Endodermal cell (in vitro differentiated cells): Measurements from ENCODE around the gene HLCS. TPM values are rescaled to one million over a fixed set of nuclear protein-coding genes. Genes with fewer than 3 reads are reported as not detected.

Experiments used
- DNase-seq: peaks from one replicate; pipeline ENCODE4 v3.0.0-alpha.2; 2017
- H3K27ac ChIP-seq: 2 replicates; pipeline ENCODE4 v1.5.1; 2013; ENCODE audit warnings: mild to moderate bottlenecking, low read depth, low read length, moderate library complexity
- H3K27me3 ChIP-seq: 2 replicates; pipeline ENCODE4 v1.6.1; 2013; ENCODE audit warnings: mild to moderate bottlenecking, low read length, moderate library complexity; ENCODE audit not compliant: insufficient read depth, control insufficient read depth, poor library complexity, severe bottlenecking
- H3K36me3 ChIP-seq: 2 replicates; pipeline ENCODE4 v1.7.0; 2013; ENCODE audit warnings: mild to moderate bottlenecking, low read length, moderate library complexity; ENCODE audit not compliant: control insufficient read depth, insufficient read depth
- H3K4me1 ChIP-seq: one replicate; pipeline ENCODE4 v1.7.0; 2013; ENCODE audit warnings: low read length; ENCODE audit not compliant: control insufficient read depth, insufficient read depth
- H3K4me3 ChIP-seq: 2 replicates; pipeline ENCODE4 v1.5.1; 2013; ENCODE audit warnings: mild to moderate bottlenecking, low read length, moderate library complexity
- H3K9ac ChIP-seq: 2 replicates; pipeline ENCODE4 v1.6.1; 2013; ENCODE audit warnings: mild to moderate bottlenecking, low read length, moderate library complexity; ENCODE audit not compliant: poor library complexity, severe bottlenecking; ENCODE audit errors: extremely low read depth
- H3K9me3 ChIP-seq: 2 replicates; pipeline ENCODE4 v1.6.1; 2013; ENCODE audit warnings: mild to moderate bottlenecking, low read length, moderate library complexity; ENCODE audit not compliant: control insufficient read depth
- H3K27ac Mint-ChIP-seq: 2 replicates; pipeline ENCODE4 v1.8.0; 2020; ENCODE audit warnings: mixed read lengths
- H3K27me3 Mint-ChIP-seq: 2 replicates; pipeline ENCODE4 v1.8.0; 2021; ENCODE audit warnings: mild to moderate bottlenecking, mixed read lengths; ENCODE audit not compliant: insufficient read depth
- H3K36me3 Mint-ChIP-seq: 2 replicates; pipeline ENCODE4 v1.8.0; 2020; ENCODE audit warnings: low read depth, mixed read lengths
- H3K4me1 Mint-ChIP-seq: 2 replicates; pipeline ENCODE4 v1.8.0; 2020; ENCODE audit warnings: mixed read lengths
- H3K4me3 Mint-ChIP-seq: 2 replicates; pipeline ENCODE4 v1.8.0; 2020; ENCODE audit warnings: mild to moderate bottlenecking, moderate library complexity, mixed read lengths
- H3K9me3 Mint-ChIP-seq: 2 replicates; pipeline ENCODE4 v1.8.0; 2020; ENCODE audit warnings: mild to moderate bottlenecking, mixed read lengths
- WGBS, 2 experiments: methylation state at CpG; one replicate each; pipeline versions ENCODE4 v1.1.5 to v1.1.7; 2013; ENCODE audit warnings: missing lambda C conversion rate in 2 of 2, mixed read lengths in 1 of 2; ENCODE audit not compliant: insufficient coverage in 1 of 2, insufficient read length in 1 of 2; 5-methylcytosine and 5-hydroxymethylcytosine counted together
- total RNA-seq, 2 donors: library from RNA; stranded (reverse); fragmentation: NEBNext Ultra II Directional in 1 of 2; extraction: Animal tissue kit (Norgen Biotek cat#: 25700) in 1 of 2; gene quantifications; 2 replicates in 1 of 2; 3 replicates in 1 of 2; pipeline ENCODE4 v1.2.1, GENCODE V29; 2021
- TF ChIP-seq, protein P1 (sequence below): fragments of 200-600 bp; sonication (generic); conservative IDR thresholded peaks from 2 replicates; pipeline ENCODE4 v1.5.0; 2021; ENCODE audit warnings: antibody characterized with exemption, mild to moderate bottlenecking

Gene HLCS
- total RNA-seq, 2 donors from 2014 or later, result 25.0 to 30.1 TPM

DNA sequence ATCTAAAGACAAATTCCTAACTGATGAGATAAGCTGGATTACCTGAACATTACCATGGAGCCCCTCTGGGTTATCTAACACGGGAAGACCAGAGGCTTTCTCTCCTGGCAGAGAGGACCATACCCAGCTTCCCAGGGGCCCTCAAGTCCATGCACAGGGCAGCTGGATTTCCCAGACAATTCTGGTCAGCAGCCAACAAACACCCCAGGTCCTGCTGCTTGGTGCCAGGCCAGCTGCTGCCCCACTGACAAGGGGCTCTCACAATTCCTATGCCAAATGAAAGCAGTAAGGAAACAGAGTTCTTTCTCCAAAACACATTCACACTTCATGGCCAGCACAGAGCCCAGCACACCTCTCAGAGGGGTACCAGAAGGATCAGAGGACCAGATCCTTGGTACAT, 114.2 kb downstream of the HLCS start:
- Histone ChIP-seq H3K9me3 (no peaks in the 10 kb centered on the region), H3K4me3 (no peak overlapping the region), H3K36me3 (no peaks in the 10 kb centered on the region), H3K27ac (no peak overlapping the region), H3K4me1 (no peaks in the 10 kb centered on the region), H3K27me3 (no peaks in the 10 kb centered on the region), H3K9ac (no peak overlapping the region)
- 42% methylated on average over 1 of the region's 1 CpG; no CpG with 5 or more reads in 1 of the 2 experiments for WGBS, 2 experiments
- peaks cover 22% of the 10 kb centered on the region for H3K4me1 Mint-ChIP-seq
- H3K27me3 Mint-ChIP-seq, result peaks cover 15% of the 10 kb centered on the region
- peak; percentile 53 for DNase-seq
- H3K36me3 Mint-ChIP-seq, result no peaks in the 10 kb centered on the region
- no peaks in the 10 kb centered on the region for H3K9me3 Mint-ChIP-seq
- H3K27ac Mint-ChIP-seq, result peak overlapping the region; percentile 37
- TF ChIP-seq, protein P1, sequence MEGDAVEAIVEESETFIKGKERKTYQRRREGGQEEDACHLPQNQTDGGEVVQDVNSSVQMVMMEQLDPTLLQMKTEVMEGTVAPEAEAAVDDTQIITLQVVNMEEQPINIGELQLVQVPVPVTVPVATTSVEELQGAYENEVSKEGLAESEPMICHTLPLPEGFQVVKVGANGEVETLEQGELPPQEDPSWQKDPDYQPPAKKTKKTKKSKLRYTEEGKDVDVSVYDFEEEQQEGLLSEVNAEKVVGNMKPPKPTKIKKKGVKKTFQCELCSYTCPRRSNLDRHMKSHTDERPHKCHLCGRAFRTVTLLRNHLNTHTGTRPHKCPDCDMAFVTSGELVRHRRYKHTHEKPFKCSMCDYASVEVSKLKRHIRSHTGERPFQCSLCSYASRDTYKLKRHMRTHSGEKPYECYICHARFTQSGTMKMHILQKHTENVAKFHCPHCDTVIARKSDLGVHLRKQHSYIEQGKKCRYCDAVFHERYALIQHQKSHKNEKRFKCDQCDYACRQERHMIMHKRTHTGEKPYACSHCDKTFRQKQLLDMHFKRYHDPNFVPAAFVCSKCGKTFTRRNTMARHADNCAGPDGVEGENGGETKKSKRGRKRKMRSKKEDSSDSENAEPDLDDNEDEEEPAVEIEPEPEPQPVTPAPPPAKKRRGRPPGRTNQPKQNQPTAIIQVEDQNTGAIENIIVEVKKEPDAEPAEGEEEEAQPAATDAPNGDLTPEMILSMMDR, result no peak
- H3K4me3 Mint-ChIP-seq, result no peak overlapping the region

DNA sequence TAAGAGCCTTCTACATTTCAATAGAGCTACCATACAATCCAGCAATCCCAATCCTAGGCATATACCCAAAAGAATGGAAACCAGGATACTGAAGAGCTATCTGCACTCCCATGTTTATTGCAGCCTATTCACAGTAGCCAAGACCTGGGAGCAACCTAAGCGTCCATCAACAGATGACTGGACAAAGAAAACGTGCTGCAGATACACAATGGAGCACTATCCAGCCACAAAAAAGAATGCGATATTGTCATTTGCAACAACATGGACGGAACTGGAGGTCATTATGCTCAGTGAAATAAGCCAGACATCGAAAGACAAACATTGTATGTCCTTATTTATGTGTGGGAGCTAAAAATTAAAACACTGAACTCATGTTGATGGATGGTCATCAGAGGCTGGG, 115.3 kb downstream of the HLCS start:
- no peak for DNase-seq
- no peaks in the 10 kb centered on the region for H3K4me1 ChIP-seq
- no peak overlapping the region for H3K4me3 ChIP-seq
- no peaks in the 10 kb centered on the region for H3K9me3 Mint-ChIP-seq
- no peak overlapping the region for H3K27ac Mint-ChIP-seq
- no peaks in the 10 kb centered on the region for H3K36me3 ChIP-seq
- peaks cover 15% of the 10 kb centered on the region for H3K27me3 Mint-ChIP-seq
- H3K36me3 Mint-ChIP-seq, result no peaks in the 10 kb centered on the region
- H3K4me3 Mint-ChIP-seq, result no peak overlapping the region
- WGBS, 2 experiments, result 92 to 94% methylated on average over 5 of the region's 5 CpGs
- no peak overlapping the region for H3K9ac ChIP-seq
- TF ChIP-seq, protein P1, result no peak
- no peaks in the 10 kb centered on the region for H3K9me3 ChIP-seq
- no peak overlapping the region for H3K27ac ChIP-seq
- H3K4me1 Mint-ChIP-seq, result peaks cover 33% of the 10 kb centered on the region
- no peaks in the 10 kb centered on the region for H3K27me3 ChIP-seq

DNA sequence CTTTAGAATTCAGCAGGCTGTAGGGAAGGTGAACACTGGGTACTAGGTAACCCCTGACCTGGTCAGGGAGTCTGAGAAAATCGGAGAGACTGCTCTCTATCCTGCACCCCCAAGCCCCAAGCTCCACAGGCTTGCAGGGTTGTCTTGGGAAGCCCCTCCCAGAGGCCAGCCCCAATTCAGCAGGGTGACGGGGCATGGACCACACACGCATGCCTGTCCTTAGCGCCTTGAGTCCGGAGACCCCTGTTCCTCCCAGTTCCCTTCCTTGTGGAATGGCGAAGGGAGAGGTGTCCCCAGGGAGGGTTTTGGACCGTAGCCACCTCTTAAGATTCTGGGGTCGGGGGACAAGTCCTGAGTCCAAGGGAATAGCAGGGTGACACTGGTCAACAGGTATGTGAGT, 116.1 kb downstream of the HLCS start:
- no peak overlapping the region for H3K9ac ChIP-seq
- H3K27me3 ChIP-seq, result no peaks in the 10 kb centered on the region
- no peak overlapping the region for H3K27ac ChIP-seq
- no peak for DNase-seq
- no peaks in the 10 kb centered on the region for H3K36me3 Mint-ChIP-seq
- H3K36me3 ChIP-seq, result no peaks in the 10 kb centered on the region
- WGBS, 2 experiments, result 94 to 100% methylated on average over 4 to 8 of the region's 8 CpGs
- H3K27ac Mint-ChIP-seq, result no peak overlapping the region
- no peaks in the 10 kb centered on the region for H3K9me3 Mint-ChIP-seq
- peaks cover 36% of the 10 kb centered on the region for H3K4me1 Mint-ChIP-seq
- H3K27me3 Mint-ChIP-seq, result peaks cover 15% of the 10 kb centered on the region
- no peaks in the 10 kb centered on the region for H3K4me1 ChIP-seq
- TF ChIP-seq, protein P1, result no peak
- no peak overlapping the region for H3K4me3 Mint-ChIP-seq
- H3K4me3 ChIP-seq, result no peak overlapping the region
- no peaks in the 10 kb centered on the region for H3K9me3 ChIP-seq
